ENCODE results near the gene PDSS2.

Gene PDSS2

GRCh38 chr6:107495196-107495643 lies 35.9 kb upstream of the PDSS2 start:
- Mint-ChIP-seq H3K36me3 (ENCODE audit: low read depth) (peaks cover 11% of the 10 kb centered on the region), H3K4me1 (peaks cover 16% of the 10 kb centered on the region), H3K27me3 (ENCODE audit: low read depth, poor library complexity) (no peaks in the 10 kb centered on the region), H3K27ac (peak overlapping the region; percentile 70), H3K9me3 (no peaks in the 10 kb centered on the region), H3K4me3 (no peak overlapping the region)
- no peak for TF ChIP-seq CTCF (IDR thresholded peaks at IDR 0.05)
- no peak for DNase-seq

GRCh38 chr6:107493158-107494057 lies 34.0 kb upstream of the PDSS2 start:
- DNase-seq: peak; percentile 56
- no peak overlapping the region for H3K4me3 Mint-ChIP-seq
- H3K36me3 Mint-ChIP-seq (ENCODE audit: low read depth): peaks cover under 1% of the 10 kb centered on the region
- no peaks in the 10 kb centered on the region for H3K9me3 Mint-ChIP-seq
- no peak for TF ChIP-seq CTCF (IDR thresholded peaks at IDR 0.05)
- no peak overlapping the region for H3K27ac Mint-ChIP-seq
- peaks cover 11% of the 10 kb centered on the region for H3K4me1 Mint-ChIP-seq
- H3K27me3 Mint-ChIP-seq (ENCODE audit: low read depth, poor library complexity): peaks cover 3% of the 10 kb centered on the region

- H3K9me3 Mint-ChIP-seq: no peaks in the 10 kb centered on the region
- H3K4me1 Mint-ChIP-seq: peaks cover 18% of the 10 kb centered on the region
- no peaks in the 10 kb centered on the region for H3K36me3 Mint-ChIP-seq (ENCODE audit: low read depth)
- peak overlapping the region; percentile 57 for H3K27ac Mint-ChIP-seq
- peaks cover 15% of the 10 kb centered on the region for H3K27me3 Mint-ChIP-seq (ENCODE audit: low read depth, poor library complexity)
- no peak for DNase-seq
- TF ChIP-seq CTCF (IDR thresholded peaks at IDR 0.05): no peak
- H3K4me3 Mint-ChIP-seq: no peak overlapping the region
Measured at GRCh38 chr6:107491760-107492660, 32.6 kb upstream of the PDSS2 start.

- Mint-ChIP-seq H3K4me3 (no peak overlapping the region), H3K27ac (no peak overlapping the region), H3K4me1 (peaks cover 23% of the 10 kb centered on the region), H3K27me3 (ENCODE audit: low read depth, poor library complexity) (peaks cover 22% of the 10 kb centered on the region), H3K36me3 (ENCODE audit: low read depth) (no peaks in the 10 kb centered on the region), H3K9me3 (no peaks in the 10 kb centered on the region)
- DNase-seq: peak; percentile 73
- TF ChIP-seq CTCF (IDR thresholded peaks at IDR 0.05): no peak
Measured at GRCh38 chr6:107491138-107491609, 31.8 kb upstream of the PDSS2 start.

GRCh38 chr6:107490566-107491137 lies 31.3 kb upstream of the PDSS2 start:
- Mint-ChIP-seq H3K9me3 (no peaks in the 10 kb centered on the region), H3K27ac (peak overlapping the region; percentile 82), H3K27me3 (ENCODE audit: low read depth, poor library complexity) (peaks cover 22% of the 10 kb centered on the region), H3K4me3 (no peak overlapping the region), H3K4me1 (peaks cover 23% of the 10 kb centered on the region), H3K36me3 (ENCODE audit: low read depth) (no peaks in the 10 kb centered on the region)
- no peak for TF ChIP-seq CTCF (IDR thresholded peaks at IDR 0.05)
- DNase-seq: no peak
